ENCODE results near the gene SEPTIN2.
"Not testable (repeated sequence)": the region's sequence is repeated elsewhere in the genome, so short reads cannot be mapped to it uniquely, and the experiment has no call there.

The SEPTIN2 gene

DNA sequence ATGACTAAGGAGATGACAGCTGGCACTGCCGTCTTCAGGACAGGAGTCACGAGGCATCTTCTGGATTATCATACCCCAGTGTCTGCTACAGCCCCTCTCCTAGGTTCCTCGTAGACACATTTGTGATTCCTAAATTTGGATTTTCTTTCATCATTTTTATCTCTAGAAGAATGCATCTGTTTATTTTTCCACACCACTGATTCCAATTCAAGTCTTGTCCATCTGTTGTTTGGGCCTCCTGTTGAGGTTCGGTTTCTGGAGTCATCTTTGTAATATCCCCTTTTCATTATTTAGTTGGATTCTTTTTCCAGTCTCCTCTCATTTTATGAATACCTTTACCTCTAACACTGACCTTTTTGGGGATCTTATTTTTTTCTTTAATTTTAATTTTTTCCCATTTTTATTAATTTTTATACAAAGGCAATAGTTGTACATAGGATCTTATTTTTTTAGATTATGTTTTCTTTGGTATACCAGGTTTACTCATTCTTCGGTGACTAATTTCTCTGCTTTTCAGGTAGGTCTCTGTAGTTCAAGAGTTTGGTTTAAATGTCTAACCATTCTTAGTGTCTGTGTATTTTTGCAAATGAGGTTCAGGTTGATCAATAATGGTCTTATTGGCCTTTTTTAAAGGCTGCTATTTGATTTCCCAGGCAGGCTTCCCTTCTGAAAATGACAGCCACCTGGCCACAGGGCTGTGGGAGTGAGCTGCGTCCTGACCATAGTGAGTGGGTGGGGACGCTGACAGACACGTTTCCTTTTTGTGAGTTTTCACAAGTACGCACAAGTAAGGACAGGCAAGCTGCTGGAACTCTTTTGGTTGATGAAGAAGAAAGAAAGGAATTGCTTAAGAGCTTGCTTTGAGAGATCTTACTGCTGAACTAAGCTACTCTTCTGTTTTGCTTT lies 74.8 kb downstream of the SEPTIN2 start:
- DNase-seq, result no peak

GRCh38 chr2:241391892-241392665 lies 76.4 kb downstream of the SEPTIN2 start:
- DNase-seq, result peak in 1 of 3 experiments; percentile 7

DNA sequence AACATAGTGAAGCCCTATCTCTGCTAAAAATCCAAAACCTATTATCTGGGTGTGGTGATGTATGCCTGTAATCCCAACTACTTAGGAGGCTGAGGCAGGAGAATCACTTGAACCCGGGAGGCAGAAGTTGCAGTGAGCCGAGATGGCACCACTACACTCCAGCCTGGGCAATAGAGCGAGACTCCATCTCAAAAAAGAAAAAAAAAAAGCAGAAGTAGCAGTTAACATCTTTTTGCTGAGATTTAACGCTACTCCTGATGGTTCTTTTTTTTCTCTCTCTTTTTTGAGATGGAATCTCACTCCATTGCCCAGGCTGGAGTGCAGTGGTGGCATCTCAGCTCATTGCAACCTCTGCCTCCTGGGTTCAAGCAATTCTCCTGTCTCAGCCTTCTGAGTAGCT lies 77.0 kb downstream of the SEPTIN2 start:
- not testable (repeated sequence) for DNase-seq

- no peak for DNase-seq
Measured at GRCh38 chr2:241393524-241394196, 77.9 kb downstream of the SEPTIN2 start.

- DNase-seq, result not testable (repeated sequence)
Measured at GRCh38 chr2:241396809-241397208, 81.1 kb downstream of the SEPTIN2 start.

DNA sequence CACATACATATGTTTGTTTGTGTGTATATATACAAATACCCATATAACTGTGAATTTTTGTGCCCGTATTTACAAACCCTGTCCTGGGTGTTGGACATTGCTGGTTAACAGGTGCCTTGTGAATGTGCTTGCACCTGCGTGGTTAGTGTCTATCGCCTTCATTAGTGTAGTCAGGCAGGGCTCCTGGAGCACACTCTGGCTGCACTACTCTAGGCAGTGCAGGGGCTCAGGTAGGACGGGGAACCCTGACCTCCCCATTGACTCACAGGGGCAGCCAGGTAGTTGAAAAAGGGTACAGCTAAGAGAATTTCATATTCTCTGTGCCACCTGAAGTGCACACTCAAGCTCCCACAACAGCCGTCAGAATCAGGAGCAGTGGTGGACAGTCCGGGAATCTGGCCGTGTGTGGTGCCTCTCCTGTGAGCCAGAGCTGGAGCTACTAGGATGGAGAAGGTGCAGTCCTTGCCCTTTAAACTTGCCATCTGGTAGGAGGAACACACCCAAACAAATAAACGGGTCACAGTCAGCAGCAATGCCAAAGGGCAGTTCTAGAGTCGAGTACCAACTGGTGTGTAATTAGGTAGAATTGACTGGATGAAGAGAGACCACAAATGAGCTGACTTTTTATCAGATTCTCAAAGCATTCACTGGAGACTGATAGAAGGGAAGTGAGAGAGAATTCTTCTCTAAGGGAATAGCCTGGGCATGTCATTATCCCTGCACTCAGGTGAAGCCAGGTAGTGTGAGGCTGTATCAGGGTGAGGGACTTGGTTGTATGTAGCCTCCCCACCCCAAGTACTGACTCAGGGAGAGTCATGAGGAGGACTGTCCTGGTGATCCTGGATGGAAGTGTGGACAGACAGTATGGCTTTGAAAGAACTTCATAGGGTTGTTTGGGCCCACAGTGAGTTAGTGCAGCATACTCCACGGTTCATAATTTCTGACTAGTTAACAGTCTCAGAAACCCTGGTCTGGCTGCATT lies 84.5 kb downstream of the SEPTIN2 start:
- peak in 2 of 3 experiments; percentile 21 to 48 for DNase-seq
